KMS-11 (cell line): ENCODE data around the gene FOXO6.

Experiments
- H2AFZ ChIP-seq: fragments of 200-600 bp; sonication (generic); 2 replicates; pipeline ENCODE4 v1.6.1; 2016; ENCODE audit warnings: antibody characterized with exemption, mixed run types, low read depth
- H3K27ac ChIP-seq: fragments of 200-600 bp; sonication (generic); 2 replicates; pipeline ENCODE4 v1.6.1; 2016; ENCODE audit warnings: mild to moderate bottlenecking, mixed run types
- H3K27me3 ChIP-seq: fragments of 200-600 bp; sonication (generic); 2 replicates; pipeline ENCODE4 v1.6.1; 2017; ENCODE audit warnings: mild to moderate bottlenecking, low read depth, mixed run types, moderate library complexity; ENCODE audit not compliant: insufficient read depth
- H3K36me3 ChIP-seq: fragments of 200-600 bp; sonication (generic); 2 replicates; pipeline ENCODE4 v1.6.1; 2017; ENCODE audit warnings: mild to moderate bottlenecking, mixed run types; ENCODE audit not compliant: insufficient read depth
- H3K4me1 ChIP-seq: fragments of 200-600 bp; sonication (generic); 2 replicates; pipeline ENCODE4 v1.6.1; 2016; ENCODE audit warnings: mild to moderate bottlenecking, low read depth, mixed run types; ENCODE audit not compliant: poor library complexity, severe bottlenecking
- H3K4me2 ChIP-seq: fragments of 200-600 bp; sonication (generic); 2 replicates; pipeline ENCODE4 v1.7.0; 2016; ENCODE audit warnings: mild to moderate bottlenecking, mixed run types
- H3K4me3 ChIP-seq: fragments of 200-600 bp; sonication (generic); IDR thresholded peaks from 2 replicates; pipeline ENCODE4 v1.6.1; 2017; ENCODE audit warnings: low read depth, low read length, mixed read lengths; ENCODE audit not compliant: insufficient read depth
- H3K79me2 ChIP-seq: fragments of 200-600 bp; sonication (generic); 2 replicates; pipeline ENCODE4 v1.6.1; 2016; ENCODE audit warnings: low read depth, mixed run types; ENCODE audit not compliant: insufficient read depth
- H3K9ac ChIP-seq: fragments of 200-600 bp; sonication (generic); 2 replicates; pipeline ENCODE4 v1.6.1; 2016; ENCODE audit warnings: mild to moderate bottlenecking, mixed run types
- H4K20me1 ChIP-seq: fragments of 200-600 bp; sonication (generic); 2 replicates; pipeline ENCODE4 v1.6.1; 2016; ENCODE audit warnings: mild to moderate bottlenecking, mixed run types; ENCODE audit not compliant: insufficient read depth
- CTCF ChIP-seq: fragments of 200-600 bp; sonication (generic); conservative IDR thresholded peaks from 2 replicates; pipeline ENCODE4 v1.6.1; 2017; ENCODE audit warnings: low read depth, mild to moderate bottlenecking, antibody characterized with exemption, low read length, moderate library complexity, mixed read lengths

FOXO6 gene

GRCh38 chr1:41384579-41384978, 23.3 kb downstream of the FOXO6 start:
- H3K4me3 ChIP-seq: no peak overlapping the region
- H3K27ac ChIP-seq: no peak overlapping the region
- no peak for TF ChIP-seq CTCF
- H3K36me3 ChIP-seq: no peaks in the 10 kb centered on the region
- no peaks in the 10 kb centered on the region for H3K27me3 ChIP-seq
- H2AFZ ChIP-seq: no peak overlapping the region
- no peaks in the 10 kb centered on the region for H3K4me1 ChIP-seq
- H3K9ac ChIP-seq: no peak overlapping the region
- H3K79me2 ChIP-seq: no peaks in the 10 kb centered on the region
- H4K20me1 ChIP-seq: no peaks in the 10 kb centered on the region
- no peak overlapping the region for H3K4me2 ChIP-seq

GRCh38 chr1:41385398-41386195, 24.4 kb downstream of the FOXO6 start:
- Histone ChIP-seq H3K9ac (no peak overlapping the region), H3K4me1 (no peaks in the 10 kb centered on the region), H3K27me3 (no peaks in the 10 kb centered on the region)

GRCh38 chr1:41386196-41386663, 25.0 kb downstream of the FOXO6 start:
- no peak overlapping the region for H2AFZ ChIP-seq
- no peaks in the 10 kb centered on the region for H4K20me1 ChIP-seq
- no peak overlapping the region for H3K4me2 ChIP-seq
- no peaks in the 10 kb centered on the region for H3K4me1 ChIP-seq
- H3K27me3 ChIP-seq: no peaks in the 10 kb centered on the region
- H3K27ac ChIP-seq: no peak overlapping the region
- TF ChIP-seq CTCF: no peak
- H3K36me3 ChIP-seq: no peaks in the 10 kb centered on the region
- H3K4me3 ChIP-seq: no peak overlapping the region
- H3K9ac ChIP-seq: no peak overlapping the region
- no peaks in the 10 kb centered on the region for H3K79me2 ChIP-seq

More at GRCh38 chr1:41385398-41386195, 24.4 kb downstream of the FOXO6 start:
- no peak overlapping the region for H3K27ac ChIP-seq
- no peak overlapping the region for H3K4me3 ChIP-seq
- no peaks in the 10 kb centered on the region for H3K79me2 ChIP-seq
- no peaks in the 10 kb centered on the region for H4K20me1 ChIP-seq
- H3K36me3 ChIP-seq: no peaks in the 10 kb centered on the region
- no peak overlapping the region for H3K4me2 ChIP-seq
- no peak for TF ChIP-seq CTCF
- H2AFZ ChIP-seq: no peak overlapping the region

- no peaks in the 10 kb centered on the region for H3K27me3 ChIP-seq
- no peak for TF ChIP-seq CTCF
- no peak overlapping the region for H3K27ac ChIP-seq
- no peaks in the 10 kb centered on the region for H4K20me1 ChIP-seq
- H3K4me3 ChIP-seq: no peak overlapping the region
- no peaks in the 10 kb centered on the region for H3K4me1 ChIP-seq
- no peaks in the 10 kb centered on the region for H3K79me2 ChIP-seq
- H3K36me3 ChIP-seq: no peaks in the 10 kb centered on the region
- H3K4me2 ChIP-seq: no peak overlapping the region
- no peak overlapping the region for H2AFZ ChIP-seq
- no peak overlapping the region for H3K9ac ChIP-seq
Observed at GRCh38 chr1:41387667-41388091, 26.4 kb downstream of the FOXO6 start.
